ENCODE results near the gene ZNF19.
A peak's percentile ranks its signal among the peaks of the same experiment; 100 is the strongest.

Gene ZNF19

DNA sequence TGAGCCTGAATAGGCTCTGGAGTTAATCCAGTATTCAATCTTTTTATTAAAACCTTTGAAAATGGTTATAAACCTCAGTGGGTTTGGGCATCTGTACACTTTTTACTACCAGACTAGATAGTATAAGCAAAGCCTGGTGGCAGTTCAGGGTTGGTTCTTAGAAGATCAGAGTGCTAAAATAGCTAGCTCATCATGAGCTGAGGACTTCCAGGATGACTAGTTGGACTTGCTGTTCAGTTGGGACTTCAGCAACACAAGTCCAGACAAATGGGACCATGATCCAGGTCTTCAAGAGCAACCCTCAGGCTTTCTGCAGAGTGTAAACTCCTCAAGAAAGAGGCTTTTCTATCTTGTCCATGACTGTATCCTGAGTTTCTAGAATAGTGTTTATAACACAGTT lies 1.2 kb upstream of the ZNF19 start:
- no peak for DNase-seq (ENCODE audit: low spot score)

DNA sequence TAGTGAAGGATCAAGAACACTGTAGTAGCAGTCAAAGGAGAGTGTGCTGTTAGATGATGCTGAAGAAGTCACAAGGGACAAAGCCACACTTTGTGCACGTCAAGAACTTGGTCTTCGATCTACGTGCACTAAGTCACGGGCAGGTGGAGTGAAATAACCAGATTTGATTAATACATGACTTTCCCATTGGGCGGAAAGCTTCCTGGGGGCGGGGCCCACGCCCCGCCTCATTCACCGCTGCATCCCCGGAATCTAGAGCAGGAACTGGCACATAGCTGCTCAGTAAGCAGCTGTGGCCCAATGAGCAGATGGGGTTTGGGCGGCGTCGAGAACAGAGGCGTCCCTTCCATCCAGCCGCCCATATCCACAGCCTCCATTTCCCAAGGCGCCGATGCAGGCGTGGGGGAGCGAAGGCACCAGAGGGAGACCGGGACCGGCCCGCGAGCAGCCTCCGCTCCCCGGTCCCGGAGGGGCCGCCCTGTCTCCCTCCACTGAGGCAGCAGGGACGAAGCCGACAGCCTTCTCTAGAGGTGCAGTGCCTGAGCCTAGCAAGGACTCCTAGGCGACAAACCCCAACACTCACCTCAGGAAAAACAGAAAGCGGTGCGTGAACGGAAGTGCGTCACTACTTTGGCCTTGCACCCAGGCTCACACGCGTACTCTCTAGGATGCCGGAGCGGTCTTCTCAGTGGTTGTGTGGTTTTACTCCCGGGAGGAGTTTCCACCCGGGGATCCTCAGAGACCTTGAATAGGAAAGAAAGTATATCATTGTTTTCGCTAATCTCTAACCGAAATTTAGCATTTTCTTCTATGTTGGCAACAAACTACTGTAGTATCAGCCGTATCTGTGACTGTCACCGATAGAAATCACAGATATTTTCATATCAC lies 4.9 kb downstream of the ZNF19 start:
- DNase-seq (ENCODE audit: low spot score): peak; percentile 75

DNA sequence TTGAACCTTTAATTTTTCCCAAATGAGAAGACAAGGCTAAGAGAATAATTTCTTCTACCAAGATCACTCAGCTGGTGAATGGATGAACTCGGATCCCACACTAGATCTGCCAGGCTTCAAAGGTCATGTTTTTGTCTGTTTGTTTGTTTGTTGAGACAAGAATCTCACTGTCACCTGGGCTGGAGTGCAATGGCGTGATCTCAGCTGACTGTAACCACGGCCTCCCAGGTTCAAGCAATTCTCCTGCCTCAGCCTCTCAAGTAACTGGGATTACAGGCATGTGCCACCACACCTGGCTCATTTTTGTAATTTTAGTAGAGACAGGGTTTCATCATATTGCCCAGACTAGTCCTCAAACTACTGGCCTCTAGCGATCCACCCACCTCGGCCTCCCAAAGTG lies 6.6 kb downstream of the ZNF19 start:
- DNase-seq (ENCODE audit: low spot score): no peak

DNA sequence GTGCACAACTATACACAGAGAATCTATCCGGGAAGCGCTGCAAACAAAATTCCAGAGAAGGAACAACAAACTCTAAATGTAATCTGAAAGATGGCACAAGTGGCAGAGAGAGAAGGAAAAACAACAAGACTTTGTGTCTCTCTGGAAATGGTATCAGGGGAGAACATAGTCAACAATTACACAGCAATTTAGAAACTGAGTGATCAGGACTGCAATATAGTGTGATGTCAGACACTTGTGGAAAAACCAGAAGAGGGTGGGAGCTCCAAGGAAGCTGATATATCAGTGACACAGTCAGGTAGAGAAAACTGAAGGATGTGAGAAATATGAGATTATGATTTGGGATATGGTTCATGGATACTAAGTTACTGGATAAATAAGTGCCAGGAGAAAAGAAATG lies 8.2 kb downstream of the ZNF19 start:
- no peak for DNase-seq (ENCODE audit: low spot score)

DNA sequence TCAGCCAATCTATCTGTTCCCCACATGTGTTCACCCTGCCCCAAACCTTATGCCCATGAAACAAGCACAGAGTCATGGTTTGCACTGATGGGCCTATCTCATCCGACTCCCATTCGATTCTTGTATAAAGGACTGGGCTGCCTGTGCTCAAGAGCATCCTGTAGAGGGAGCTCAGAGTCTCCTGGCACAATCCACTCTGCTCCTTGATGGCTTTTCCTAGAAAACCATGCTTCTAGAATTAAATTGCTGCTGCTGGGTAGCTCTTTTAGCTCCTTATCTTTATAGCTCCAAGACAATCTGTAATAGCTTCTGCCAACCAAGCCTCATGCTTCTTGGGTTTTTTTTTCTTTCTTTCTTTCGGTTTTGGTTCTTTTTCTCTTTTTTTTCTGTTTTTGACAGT lies 9.7 kb downstream of the ZNF19 start:
- DNase-seq (ENCODE audit: low spot score): peak; percentile 54

DNA sequence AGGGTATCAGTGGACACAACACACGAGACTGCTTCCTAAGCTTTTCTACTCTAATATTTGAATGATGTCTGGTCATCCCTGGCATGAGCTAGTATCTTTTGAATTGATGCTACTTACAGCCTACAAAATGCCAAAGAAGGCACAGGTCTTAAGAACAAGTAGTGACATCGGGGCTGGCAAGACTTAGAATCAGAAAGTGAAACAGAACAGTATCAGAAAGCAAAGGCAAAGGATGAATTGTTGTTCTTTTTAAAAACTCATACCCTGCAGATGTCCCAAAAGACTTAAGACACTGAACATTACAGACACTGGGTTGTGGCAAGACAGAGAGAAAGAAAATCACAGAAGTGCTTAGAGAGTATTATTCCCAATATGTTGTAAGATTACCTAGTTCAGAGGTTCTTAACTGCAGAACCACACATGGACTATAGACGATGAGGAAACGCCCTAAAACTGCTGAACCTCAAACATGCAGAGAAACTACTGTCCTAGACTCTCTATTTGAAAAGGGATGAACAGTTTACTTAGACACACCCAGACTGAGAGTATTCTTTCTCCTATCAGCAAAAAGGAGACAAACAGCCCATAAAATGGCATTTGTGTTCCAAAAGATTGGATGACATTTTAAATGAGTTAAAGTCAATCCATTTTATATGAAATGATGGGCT lies 12.5 kb downstream of the ZNF19 start:
- no peak for DNase-seq (ENCODE audit: low spot score)

DNA sequence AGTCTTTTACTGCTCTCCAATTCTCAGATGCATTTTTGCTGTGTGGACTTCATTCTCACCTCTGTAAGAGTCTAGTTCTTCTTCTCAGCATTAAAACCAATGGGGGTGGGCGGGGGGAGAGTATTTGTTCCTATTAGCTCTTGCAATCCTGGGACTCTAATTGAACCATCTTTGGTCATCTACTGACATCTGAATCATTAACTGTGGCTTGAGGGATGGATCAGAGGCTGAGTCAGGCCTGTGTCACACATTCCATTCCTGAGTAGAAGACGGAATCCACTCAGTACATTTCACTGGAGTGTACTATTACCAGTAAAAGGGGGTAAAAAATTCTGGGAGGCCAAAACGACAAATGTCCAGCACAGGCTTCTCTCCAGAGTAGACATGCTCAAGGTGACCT lies 14.3 kb downstream of the ZNF19 start:
- DNase-seq (ENCODE audit: low spot score): no peak

DNA sequence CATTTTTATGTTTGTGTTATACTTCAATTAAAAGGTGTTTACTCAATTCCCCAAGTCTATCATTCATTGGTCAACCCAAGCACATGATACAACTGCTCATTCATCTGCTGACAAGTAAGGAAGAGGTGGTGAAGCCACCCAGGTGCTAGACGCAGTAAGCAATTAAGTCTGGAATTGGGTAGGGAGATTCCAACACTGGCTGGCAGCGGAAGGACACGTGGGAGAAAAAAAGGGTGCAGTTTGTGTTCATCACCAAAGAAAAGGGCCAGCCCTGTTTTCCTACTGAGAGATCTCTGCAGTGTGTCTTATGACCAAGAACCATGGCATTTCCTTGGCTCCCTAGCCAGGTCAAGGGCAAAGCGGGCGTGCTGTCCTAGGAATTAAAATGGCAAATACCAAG lies 15.2 kb downstream of the ZNF19 start:
- no peak for DNase-seq (ENCODE audit: low spot score)

DNA sequence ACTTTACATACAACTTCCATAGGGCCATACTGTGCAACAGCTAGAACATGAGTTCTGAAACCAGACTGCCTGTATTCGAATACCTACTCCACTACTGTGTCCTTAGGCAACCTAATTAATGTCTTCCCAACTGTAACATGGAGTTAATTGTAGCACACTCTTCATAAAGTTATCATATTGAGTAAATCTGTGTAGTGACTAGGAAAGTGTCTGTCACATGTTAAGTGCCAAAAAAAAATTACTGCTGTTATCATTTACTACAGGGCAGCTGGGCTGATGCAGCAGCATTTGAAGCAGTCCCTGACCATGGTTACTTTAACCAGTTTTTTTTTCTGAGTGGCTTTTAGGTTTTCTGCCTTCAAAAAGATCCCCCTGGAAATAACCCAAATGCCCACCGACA lies 16.2 kb downstream of the ZNF19 start:
- no peak for DNase-seq (ENCODE audit: low spot score)

DNA sequence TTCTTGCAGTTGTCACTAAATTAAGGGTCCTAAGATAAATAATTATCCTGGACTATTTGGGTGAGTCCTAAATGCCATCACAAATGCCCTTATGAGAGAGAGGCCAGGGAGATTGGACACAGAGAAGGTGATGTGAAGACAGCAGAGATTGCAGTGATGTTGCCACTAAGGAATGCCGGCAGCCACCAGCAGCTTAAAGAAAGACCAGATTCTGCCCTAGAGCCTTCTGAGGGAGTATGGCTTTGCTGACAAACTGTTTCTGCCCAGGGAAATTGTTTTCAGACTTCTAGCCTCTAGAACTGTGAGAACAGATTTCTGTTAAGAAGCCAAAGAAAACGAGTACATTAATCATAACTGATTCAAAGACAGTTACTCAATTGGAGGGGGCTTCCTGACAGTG lies 17.1 kb downstream of the ZNF19 start:
- DNase-seq (ENCODE audit: low spot score): no peak

DNA sequence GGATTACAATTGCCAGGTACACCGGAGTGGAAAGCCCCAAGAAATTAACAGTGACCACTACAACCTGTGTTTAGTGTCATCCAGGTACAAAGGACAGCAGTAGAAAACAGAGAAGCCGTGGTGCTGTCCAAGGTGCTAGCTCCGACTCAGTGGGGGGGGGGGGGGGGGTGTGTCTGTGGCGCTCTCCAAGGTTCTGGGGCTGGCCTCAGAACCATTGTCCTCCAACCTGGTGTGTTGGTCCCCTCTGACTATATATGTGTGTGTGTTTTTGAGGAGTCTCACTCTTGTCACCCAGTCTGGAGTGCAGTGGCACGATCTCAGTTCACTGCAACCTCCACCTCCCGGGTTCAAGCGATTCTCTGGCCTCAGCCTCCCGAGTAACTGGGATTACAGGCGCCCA lies 21.3 kb downstream of the ZNF19 start:
- DNase-seq (ENCODE audit: low spot score): peak; percentile 86

DNA sequence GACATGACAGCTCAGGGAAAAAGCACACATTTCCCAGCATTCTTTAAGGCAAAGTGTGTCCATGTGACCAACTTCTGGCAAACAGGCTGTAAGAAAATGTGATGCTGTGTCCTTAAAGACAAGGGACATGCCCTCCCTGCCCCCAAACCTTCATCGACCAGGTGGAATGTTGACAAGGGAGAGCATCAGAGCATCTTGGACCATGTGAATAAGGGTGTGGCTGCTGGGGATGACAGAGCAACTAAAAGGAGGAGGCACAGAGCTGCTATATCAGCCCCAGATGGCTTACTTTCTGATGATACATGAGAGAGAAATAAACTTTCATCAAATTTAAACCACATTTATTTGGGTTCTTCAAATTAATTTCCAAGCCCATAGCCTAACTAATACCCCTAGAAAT lies 24.9 kb downstream of the ZNF19 start:
- DNase-seq (ENCODE audit: low spot score): no peak

DNA sequence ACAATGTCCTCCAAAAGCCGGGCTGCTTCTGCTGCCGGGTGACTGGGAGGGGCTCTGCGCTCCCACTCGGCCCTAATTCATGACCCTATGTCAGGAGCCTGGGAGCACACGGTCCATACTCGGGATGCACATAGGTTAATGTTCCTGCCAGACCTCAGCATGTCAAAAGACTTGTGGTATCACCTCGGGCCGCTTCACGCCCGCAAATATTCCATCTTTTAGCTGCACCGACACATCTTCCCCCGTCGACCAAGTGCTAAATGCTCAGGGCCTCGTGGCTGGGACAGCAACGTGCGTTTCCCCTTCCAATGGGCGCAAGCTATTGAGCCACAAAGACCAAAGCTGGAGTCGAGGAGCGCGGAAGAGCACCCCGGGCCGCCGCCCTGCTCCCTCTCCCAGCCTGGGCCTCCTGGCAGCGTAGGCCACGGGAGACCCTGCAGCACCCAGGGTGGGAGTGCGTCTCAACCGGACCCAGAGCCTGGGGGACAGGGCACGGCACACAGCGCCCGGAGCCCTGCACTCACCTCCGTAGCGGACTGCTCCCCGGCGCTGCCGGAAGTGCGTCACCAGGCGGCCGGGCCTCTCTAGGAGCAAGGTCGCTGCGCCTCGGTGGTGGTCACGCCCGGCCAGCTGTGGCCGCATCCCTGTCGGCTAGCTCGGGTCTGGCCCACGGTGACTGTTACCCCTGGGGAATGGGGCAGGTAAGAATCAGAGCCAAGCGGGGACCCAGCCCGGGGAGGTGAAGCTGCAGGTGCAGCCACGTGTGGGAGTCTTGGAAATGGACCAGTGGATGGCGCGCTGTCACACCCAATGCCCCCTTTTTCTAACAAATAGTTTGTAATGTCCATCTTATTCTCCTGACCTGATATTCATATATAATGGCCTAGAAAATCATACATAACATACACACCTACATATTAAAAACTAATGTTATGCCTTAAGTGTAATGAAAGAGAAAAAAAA lies 27.2 kb downstream of the ZNF19 start, which contains the start of gene ZNF23:
ZNF23 (minus strand) TSS at position 562 of the 963 bp plus-strand sequence. CDS start 5,451 bp downstream, outside the sequence.
- DNase-seq (ENCODE audit: low spot score): peak; percentile 94

DNA sequence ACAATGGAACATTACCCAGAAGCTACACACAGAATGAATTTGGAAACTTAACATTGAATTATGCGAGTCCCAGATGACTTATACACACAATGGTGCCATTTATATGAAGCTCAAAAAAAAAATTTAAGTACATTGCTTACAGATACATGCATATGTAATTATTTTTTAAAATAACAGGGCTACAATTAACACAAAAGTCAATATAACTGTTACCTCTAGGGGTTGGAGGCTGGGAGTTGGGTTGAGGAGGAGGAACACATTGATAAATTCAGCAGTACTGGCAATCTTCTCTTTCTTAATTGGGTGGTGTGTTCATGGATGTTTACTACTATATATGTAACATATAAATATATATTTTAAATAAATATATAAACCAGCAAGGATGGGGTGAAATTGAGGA lies 28.2 kb downstream of the ZNF19 start:
- DNase-seq (ENCODE audit: low spot score): no peak

DNA sequence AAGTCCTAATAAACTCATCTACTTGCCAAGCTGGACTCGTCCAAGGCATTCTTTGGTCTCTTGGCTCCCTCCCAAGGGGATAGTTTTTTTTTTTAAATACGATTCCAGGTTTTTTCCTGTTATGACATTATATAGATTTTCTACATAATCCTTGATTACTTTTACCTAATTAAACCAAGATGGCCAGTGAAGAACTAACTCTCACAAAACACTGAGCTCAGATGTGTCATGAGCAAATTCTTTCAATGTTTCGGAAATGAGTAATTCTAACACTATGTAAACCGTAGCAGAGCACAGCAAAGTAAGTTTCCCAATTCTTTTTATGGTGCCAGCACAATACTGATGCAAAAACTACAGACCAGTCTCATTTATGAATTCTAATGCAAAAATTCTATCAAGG lies 28.9 kb downstream of the ZNF19 start:
- no peak for DNase-seq (ENCODE audit: low spot score)

DNA sequence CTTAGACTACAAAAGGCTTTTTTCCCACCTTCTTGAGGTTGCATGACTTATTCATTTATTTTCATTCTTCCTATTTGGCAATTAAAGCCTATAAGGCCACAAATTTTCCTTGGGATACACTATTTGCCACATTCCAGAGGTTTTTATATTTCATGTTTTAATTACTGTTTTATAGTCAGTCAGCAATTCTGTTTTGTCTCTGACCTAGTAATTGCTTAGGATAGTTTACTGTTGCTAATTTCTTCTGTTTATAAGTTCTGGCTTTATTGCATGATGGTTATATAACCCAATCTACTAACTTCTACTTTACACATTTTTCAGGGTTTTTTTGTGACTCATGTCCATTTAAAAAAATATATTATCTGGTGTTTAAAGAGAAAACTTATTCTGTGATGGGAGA lies 29.6 kb downstream of the ZNF19 start:
- no peak for DNase-seq (ENCODE audit: low spot score)

DNA sequence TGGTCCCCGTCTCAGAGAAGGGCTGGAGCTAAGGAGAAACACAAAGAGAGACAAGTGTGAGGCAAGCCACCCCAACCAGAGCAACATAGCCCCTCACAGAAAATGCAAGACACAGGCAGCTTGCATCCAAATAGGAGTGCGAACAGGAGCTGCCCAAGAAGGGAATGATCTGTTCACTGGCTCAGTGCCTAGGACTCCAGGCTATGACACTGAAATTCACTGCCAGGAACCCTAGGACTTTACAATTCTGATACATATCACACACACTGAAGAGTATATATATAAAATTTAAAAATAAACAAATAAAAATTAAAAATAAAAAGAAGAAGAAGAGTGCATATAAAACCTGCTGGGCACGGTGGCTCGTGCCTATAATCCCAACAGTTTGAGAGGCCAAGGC lies 32.3 kb downstream of the ZNF19 start:
- no peak for DNase-seq (ENCODE audit: low spot score)

DNA sequence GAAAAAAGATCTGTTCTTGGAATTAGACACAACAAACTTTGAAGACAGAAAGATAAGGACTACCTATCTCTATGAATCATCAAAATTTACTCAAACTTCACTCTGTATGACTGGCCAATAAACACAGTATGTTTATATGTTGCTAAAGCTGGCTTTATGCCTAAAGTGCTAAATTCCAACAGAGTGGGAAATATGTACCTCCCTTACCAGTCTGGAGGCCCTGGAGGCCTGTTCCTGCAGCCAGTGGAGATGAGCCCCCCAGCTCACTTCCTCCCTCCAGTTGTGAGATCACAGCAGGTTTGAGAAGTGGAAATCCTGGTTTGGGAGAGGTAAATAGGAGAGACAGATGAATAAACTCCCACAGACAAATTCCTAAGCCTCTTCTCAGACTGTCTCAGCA lies 36.1 kb downstream of the ZNF19 start:
- no peak for DNase-seq (ENCODE audit: low spot score)

DNA sequence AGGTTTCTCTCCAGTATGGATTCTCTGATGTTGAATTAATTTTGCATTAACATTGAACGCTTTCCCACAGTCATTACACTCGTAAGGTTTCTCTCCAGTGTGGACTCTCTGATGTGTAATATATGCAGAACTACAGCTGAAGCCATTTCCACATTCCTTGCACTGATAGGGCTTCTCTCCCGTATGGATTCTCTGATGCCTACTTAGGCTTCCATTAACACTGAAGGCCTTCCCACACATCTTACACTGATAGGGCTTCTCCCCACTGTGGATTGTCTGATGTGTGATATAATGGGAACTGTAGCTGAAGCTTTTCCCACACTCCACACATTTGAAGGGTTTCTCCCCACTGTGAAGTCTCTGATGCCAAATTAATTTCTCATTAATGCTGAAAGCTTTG lies 40.1 kb downstream of the ZNF19 start:
- DNase-seq (ENCODE audit: low spot score): no peak

DNA sequence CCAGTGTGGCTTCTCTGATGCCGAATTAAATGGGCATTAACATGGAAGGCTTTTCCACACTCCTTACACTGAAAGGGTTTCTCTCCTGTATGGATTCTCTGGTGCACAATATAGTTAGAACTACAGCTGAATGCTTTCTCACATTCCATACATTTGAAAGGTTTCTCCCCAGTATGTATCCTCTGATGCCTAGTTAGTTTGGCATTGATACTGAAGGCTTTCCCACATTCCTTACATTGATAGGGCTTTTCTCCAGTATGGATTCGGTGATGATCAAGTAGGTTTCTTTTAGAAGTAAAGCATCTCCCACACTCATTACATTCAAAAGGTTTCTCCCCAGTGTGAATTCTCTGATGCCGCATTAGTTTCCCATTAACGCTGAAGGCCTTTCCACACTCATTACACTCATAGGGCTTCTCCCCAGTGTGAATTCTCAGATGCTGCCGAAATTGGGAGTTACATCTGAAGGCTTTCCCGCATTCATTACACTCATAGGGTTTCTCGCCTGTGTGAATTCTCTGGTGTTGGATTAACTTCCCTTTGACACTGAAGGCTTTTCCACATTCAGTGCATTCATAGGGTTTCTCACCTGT lies 40.8 kb downstream of the ZNF19 start:
- no peak for DNase-seq (ENCODE audit: low spot score)

DNA sequence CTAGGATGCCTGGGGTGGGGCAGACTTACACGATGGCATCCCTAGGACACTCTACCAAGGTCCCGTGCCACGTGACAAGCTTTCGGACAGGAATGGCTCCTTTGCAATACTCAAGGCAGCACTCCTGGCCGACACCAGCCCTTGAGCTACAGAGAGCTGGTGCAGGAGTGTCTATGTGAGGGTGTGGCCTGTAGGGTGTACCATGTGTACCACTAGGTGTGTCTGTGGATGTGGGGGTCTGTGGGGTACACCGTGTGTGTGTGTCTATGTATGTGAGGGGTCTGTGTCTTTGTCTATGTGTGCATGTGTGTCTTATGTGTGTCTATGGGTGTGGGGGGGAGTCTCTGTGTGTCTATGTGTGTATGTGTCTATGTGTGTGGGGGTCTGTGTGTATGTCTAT lies 45.4 kb downstream of the ZNF19 start:
- DNase-seq (ENCODE audit: low spot score): no peak

DNA sequence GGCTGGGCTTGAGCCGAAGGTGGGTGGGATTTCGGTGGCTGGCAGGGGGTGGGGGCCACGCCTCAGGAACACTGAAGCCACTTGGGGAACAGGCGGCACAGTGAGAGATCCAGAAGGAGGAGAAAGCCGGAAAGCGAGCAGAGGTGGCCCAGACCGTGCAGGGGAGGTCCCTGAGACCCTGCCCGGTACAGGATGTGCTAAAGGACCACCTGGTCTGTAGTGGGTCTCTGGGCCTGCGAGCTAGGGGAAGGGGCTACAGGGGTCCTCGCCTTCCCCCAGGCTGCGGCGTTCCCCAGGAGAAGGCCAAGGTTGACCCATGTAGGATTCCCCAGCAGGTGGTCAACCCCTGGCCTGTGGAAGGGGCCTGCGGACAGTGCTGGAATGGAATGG lies 47.1 kb downstream of the ZNF19 start, which contains the start of gene TLE7:
TLE7 (minus strand) TSS at position 4 of the 390 bp plus-strand sequence. CDS start 8,730 bp downstream, outside the sequence.
- no peak for DNase-seq (ENCODE audit: low spot score)
